ENCODE data around the gene RAET1E.

The RAET1E gene

DNA sequence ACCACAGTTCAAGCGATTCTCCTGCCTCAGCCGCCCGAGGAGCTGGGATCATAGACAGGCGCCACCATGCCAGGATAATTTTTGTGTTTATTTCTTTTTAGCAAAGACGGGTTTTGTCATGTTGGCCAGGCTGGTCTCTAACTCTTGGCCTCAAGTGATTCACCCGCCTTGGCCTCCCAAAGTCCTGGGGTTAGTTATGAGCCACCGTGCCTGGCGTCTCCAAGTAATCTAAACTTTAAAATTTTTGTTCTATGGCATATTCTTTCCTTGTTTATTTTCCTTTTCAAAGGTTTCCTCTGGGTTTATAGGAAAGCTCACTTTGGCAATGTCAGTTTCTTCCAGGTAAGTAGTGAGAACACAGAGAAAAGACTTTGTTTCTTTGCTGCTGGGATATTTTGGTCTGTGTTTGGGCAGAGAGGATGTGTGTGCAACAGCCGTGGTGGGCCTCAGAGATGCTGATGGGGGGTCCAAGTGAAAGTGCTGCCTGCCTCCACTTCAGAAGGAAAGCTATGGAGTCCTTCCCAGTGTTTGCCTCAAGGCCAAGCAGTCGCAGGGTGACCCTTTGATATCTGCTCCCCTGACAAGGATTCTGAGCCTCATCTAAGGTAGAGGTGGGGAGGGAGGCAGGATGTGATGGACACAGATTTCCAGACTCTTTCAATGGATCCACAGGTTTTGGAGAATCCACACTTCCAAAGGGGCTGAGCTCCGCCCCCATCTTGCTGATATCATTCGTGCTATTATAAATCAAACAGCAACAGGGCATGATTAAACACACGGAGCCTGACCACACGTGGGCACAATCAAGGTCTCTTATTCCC lies 36.1 kb downstream of the RAET1E start:
- H3K4me2 ChIP-seq (ENCODE audit: low read depth, low read length, poor library complexity, severe bottlenecking), result no peak overlapping the region
- H3K9me2 ChIP-seq (replicated peaks; ENCODE audit: insufficient read depth, low read length), result no peaks in the 10 kb centered on the region
- no peaks in the 10 kb centered on the region for H3K9me3 ChIP-seq (ENCODE audit: insufficient read depth, low read length)
- no peaks in the 10 kb centered on the region for H3K36me3 ChIP-seq (ENCODE audit: low read length)
- no peak overlapping the region for H3K4me3 ChIP-seq (ENCODE audit: insufficient read depth, low read length, poor library complexity, severe bottlenecking)
- H3K27ac ChIP-seq (ENCODE audit: low read depth, low read length), result no peak overlapping the region
- no peak overlapping the region for H2AFZ ChIP-seq (ENCODE audit: low read depth, low read length, severe bottlenecking)
- no peak overlapping the region for H3K9ac ChIP-seq (ENCODE audit: low read length)
- TF ChIP-seq, protein P1, sequence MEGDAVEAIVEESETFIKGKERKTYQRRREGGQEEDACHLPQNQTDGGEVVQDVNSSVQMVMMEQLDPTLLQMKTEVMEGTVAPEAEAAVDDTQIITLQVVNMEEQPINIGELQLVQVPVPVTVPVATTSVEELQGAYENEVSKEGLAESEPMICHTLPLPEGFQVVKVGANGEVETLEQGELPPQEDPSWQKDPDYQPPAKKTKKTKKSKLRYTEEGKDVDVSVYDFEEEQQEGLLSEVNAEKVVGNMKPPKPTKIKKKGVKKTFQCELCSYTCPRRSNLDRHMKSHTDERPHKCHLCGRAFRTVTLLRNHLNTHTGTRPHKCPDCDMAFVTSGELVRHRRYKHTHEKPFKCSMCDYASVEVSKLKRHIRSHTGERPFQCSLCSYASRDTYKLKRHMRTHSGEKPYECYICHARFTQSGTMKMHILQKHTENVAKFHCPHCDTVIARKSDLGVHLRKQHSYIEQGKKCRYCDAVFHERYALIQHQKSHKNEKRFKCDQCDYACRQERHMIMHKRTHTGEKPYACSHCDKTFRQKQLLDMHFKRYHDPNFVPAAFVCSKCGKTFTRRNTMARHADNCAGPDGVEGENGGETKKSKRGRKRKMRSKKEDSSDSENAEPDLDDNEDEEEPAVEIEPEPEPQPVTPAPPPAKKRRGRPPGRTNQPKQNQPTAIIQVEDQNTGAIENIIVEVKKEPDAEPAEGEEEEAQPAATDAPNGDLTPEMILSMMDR (IDR thresholded peaks at IDR 0.05; ENCODE audit: insufficient read depth, low read length, poor library complexity, severe bottlenecking), result no peak
- no peaks in the 10 kb centered on the region for H3K27me3 ChIP-seq (ENCODE audit: low read length)
- H4K20me1 ChIP-seq (ENCODE audit: low read depth, low read length), result no peaks in the 10 kb centered on the region
- peaks cover 5% of the 10 kb centered on the region; the same call in 1 of the 2 replicates for H3F3A ChIP-seq (ENCODE audit: insufficient read depth)
- H3K79me2 ChIP-seq (ENCODE audit: insufficient read depth, low read length), result no peaks in the 10 kb centered on the region

GRCh38 chr6:149860834-149861602 lies 36.9 kb downstream of the RAET1E start:
- TF ChIP-seq, protein P1 (IDR thresholded peaks at IDR 0.05; ENCODE audit: insufficient read depth, low read length, poor library complexity, severe bottlenecking), result no peak
- TF ChIP-seq EZH2phosphoT487 (conservative IDR thresholded peaks at IDR 0.05; ENCODE audit: low read length), result no peak
- Histone ChIP-seq H4K20me1 (ENCODE audit: low read depth, low read length) (no peaks in the 10 kb centered on the region), H2AFZ (ENCODE audit: low read depth, low read length, severe bottlenecking) (no peak overlapping the region), H3K4me3 (ENCODE audit: insufficient read depth, low read length, poor library complexity, severe bottlenecking) (no peak overlapping the region), H3K9me2 (replicated peaks; ENCODE audit: insufficient read depth, low read length) (no peaks in the 10 kb centered on the region), H3F3A (ENCODE audit: insufficient read depth) (peaks cover 5% of the 10 kb centered on the region; the same call in 1 of the 2 replicates), H3K9ac (ENCODE audit: low read length) (no peak overlapping the region), H3K9me3 (ENCODE audit: insufficient read depth, low read length) (no peaks in the 10 kb centered on the region), H3K4me2 (ENCODE audit: low read depth, low read length, poor library complexity, severe bottlenecking) (no peak overlapping the region), H3K27me3 (ENCODE audit: low read length) (no peaks in the 10 kb centered on the region), H3K27ac (ENCODE audit: low read depth, low read length) (no peak overlapping the region), H3K36me3 (ENCODE audit: low read length) (no peaks in the 10 kb centered on the region), H3K79me2 (ENCODE audit: insufficient read depth, low read length) (no peaks in the 10 kb centered on the region)

- H3K27me3 ChIP-seq (ENCODE audit: low read length), result no peaks in the 10 kb centered on the region
- TF ChIP-seq, protein P1 (IDR thresholded peaks at IDR 0.05; ENCODE audit: insufficient read depth, low read length, poor library complexity, severe bottlenecking), result no peak
- TF ChIP-seq EZH2phosphoT487 (conservative IDR thresholded peaks at IDR 0.05; ENCODE audit: low read length), result no peak
- no peaks in the 10 kb centered on the region for H4K20me1 ChIP-seq (ENCODE audit: low read depth, low read length)
- H3K79me2 ChIP-seq (ENCODE audit: insufficient read depth, low read length), result no peaks in the 10 kb centered on the region
- H3K4me3 ChIP-seq (ENCODE audit: insufficient read depth, low read length, poor library complexity, severe bottlenecking), result no peak overlapping the region
- no peak overlapping the region for H3K4me2 ChIP-seq (ENCODE audit: low read depth, low read length, poor library complexity, severe bottlenecking)
- H3K36me3 ChIP-seq (ENCODE audit: low read length), result no peaks in the 10 kb centered on the region
- peaks cover 5% of the 10 kb centered on the region; the same call in 1 of the 2 replicates for H3F3A ChIP-seq (ENCODE audit: insufficient read depth)
- H3K9me3 ChIP-seq (ENCODE audit: insufficient read depth, low read length), result no peaks in the 10 kb centered on the region
- no peak overlapping the region for H3K27ac ChIP-seq (ENCODE audit: low read depth, low read length)
- H2AFZ ChIP-seq (ENCODE audit: low read depth, low read length, severe bottlenecking), result no peak overlapping the region
- H3K9me2 ChIP-seq (replicated peaks; ENCODE audit: insufficient read depth, low read length), result no peaks in the 10 kb centered on the region
- no peak overlapping the region for H3K9ac ChIP-seq (ENCODE audit: low read length)
Measured at GRCh38 chr6:149860513-149860833, 37.4 kb downstream of the RAET1E start.

Measured in SU-DHL-6 (cell line).